ENCODE data around the gene ECE2.
A peak's percentile ranks its signal among the peaks of the same experiment; 100 is the strongest.

Gene ECE2

DNA sequence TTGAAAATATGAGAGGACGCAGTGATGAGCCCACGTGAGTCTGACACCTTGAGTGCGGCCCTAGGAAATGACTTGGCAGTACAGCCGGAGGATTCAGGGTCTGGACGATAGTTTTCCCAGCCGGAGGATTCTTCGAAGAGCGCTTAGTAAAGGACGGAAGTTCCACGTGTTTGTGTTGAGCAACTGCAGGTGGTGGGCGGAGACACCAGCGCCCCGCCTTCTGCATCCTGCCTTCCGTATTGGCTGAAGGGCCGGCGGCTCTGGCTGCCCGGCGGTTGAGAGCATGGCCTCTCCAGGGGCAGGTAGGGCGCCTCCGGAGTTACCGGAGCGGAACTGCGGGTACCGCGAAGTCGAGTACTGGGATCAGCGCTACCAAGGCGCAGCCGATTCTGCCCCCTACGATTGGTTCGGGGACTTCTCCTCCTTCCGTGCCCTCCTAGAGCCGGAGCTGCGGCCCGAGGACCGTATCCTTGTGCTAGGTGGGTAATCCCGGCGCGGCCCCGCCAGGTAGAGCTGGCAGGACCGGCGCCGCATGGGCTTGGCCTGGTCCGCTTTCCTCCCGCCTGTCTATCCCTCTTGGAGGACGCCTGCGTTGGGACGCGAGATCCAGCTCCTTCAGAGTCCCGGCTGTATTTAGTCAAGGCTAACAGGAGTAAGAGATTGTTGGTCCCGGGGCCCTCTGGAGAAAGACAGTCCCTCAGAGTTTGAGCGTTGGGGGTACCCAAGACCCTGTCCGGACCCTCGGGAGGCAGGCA is 26.2 kb upstream of the ECE2 start, which contains the start of gene EEF1AKMT4:
TSS of gene EEF1AKMT4 (plus strand) at position 261 of the 755 bp plus-strand sequence. CDS start at position 284, 23 bp downstream.
- peaks cover 56% of the 10 kb centered on the region for H3K79me2 ChIP-seq (ENCODE audit: control insufficient read depth, low read length)
- H3K27me3 ChIP-seq (ENCODE audit: control insufficient read depth, low read length), result no peaks in the 10 kb centered on the region
- peak within 1 kb of the TSS; percentile 100 for H3K4me2 ChIP-seq (ENCODE audit: low read length)

DNA sequence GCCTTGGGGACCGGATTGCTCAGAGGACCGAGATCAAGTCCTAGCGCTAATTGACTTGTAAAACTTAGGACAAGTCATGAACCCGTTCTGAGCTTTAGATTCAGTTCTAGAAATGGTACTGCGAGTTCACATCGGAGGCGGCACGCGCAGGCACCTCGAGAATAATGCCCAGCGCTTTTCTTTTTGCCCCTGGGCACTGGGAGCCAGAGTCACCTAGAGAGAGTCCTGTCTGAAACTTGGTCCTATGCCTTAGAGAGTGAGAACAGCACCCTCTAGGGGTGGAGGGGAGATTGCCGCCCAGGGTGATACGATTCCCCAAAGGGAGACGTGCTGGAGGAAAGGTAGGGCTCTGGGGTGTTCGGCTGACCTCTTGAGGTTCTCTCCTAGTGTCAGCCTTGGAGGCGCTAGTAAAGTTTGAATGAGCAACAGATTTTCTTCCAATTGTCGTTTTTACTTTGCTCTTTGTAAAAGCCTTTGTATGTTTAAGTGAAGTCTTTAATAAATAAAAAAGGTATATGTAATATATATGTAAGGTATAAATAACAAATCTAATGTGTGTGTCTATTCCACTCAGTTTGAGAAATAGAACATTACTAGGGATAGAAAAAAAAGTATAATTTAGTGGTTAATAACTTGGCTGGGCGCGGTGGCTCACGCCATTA is 25.5 kb upstream of the ECE2 start:
- Histone ChIP-seq H3K79me2 (ENCODE audit: control insufficient read depth, low read length) (peaks cover 60% of the 10 kb centered on the region), H3F3A (ENCODE audit: control insufficient read depth, insufficient read depth) (peaks cover 4% of the 10 kb centered on the region), H3K9me3 (ENCODE audit: control insufficient read depth, insufficient read depth, low read length) (no peaks in the 10 kb centered on the region), H3K36me3 (ENCODE audit: control insufficient read depth, low read length) (peaks cover 16% of the 10 kb centered on the region), H3K4me1 (ENCODE audit: control insufficient read depth, low read length) (peaks cover 12% of the 10 kb centered on the region), H3K4me2 (ENCODE audit: low read length) (peak overlapping the region; percentile 100), H3K9me2 (replicated peaks; ENCODE audit: control insufficient read depth, low read length) (no peaks in the 10 kb centered on the region), H3K27ac (ENCODE audit: low read depth, low read length) (peak overlapping the region; percentile 86), H4K20me1 (ENCODE audit: control insufficient read depth, insufficient read depth, low read depth, low read length) (no peaks in the 10 kb centered on the region), H3K4me3 (ENCODE audit: low read length) (peak overlapping the region; percentile 91), H3K27me3 (ENCODE audit: control insufficient read depth, low read length) (no peaks in the 10 kb centered on the region)
- TF ChIP-seq, protein P1, sequence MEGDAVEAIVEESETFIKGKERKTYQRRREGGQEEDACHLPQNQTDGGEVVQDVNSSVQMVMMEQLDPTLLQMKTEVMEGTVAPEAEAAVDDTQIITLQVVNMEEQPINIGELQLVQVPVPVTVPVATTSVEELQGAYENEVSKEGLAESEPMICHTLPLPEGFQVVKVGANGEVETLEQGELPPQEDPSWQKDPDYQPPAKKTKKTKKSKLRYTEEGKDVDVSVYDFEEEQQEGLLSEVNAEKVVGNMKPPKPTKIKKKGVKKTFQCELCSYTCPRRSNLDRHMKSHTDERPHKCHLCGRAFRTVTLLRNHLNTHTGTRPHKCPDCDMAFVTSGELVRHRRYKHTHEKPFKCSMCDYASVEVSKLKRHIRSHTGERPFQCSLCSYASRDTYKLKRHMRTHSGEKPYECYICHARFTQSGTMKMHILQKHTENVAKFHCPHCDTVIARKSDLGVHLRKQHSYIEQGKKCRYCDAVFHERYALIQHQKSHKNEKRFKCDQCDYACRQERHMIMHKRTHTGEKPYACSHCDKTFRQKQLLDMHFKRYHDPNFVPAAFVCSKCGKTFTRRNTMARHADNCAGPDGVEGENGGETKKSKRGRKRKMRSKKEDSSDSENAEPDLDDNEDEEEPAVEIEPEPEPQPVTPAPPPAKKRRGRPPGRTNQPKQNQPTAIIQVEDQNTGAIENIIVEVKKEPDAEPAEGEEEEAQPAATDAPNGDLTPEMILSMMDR (IDR thresholded peaks at IDR 0.05; ENCODE audit: low read depth, low read length, poor library complexity, severe bottlenecking), result peak; percentile 92
- no peak for TF ChIP-seq EZH2phosphoT487 (IDR thresholded peaks at IDR 0.05; ENCODE audit: borderline replicate concordance, low read length)

More for the DNA sequence above, 26.2 kb upstream of the ECE2 start, which contains the start of gene EEF1AKMT4:
- peaks cover 4% of the 10 kb centered on the region for H3F3A ChIP-seq (ENCODE audit: control insufficient read depth, insufficient read depth)
- H3K9me3 ChIP-seq (ENCODE audit: control insufficient read depth, insufficient read depth, low read length), result no peaks in the 10 kb centered on the region
- H3K36me3 ChIP-seq (ENCODE audit: control insufficient read depth, low read length), result peaks cover 23% of the 10 kb centered on the region
- peak within 1 kb of the TSS; percentile 91 for H3K4me3 ChIP-seq (ENCODE audit: low read length)
- no peaks in the 10 kb centered on the region for H3K9me2 ChIP-seq (replicated peaks; ENCODE audit: control insufficient read depth, low read length)
- no peak for TF ChIP-seq EZH2phosphoT487 (IDR thresholded peaks at IDR 0.05; ENCODE audit: borderline replicate concordance, low read length)
- TF ChIP-seq, protein P1 (IDR thresholded peaks at IDR 0.05; ENCODE audit: low read depth, low read length, poor library complexity, severe bottlenecking), result no peak
- peaks cover 12% of the 10 kb centered on the region for H3K4me1 ChIP-seq (ENCODE audit: control insufficient read depth, low read length)
- no peaks in the 10 kb centered on the region for H4K20me1 ChIP-seq (ENCODE audit: control insufficient read depth, insufficient read depth, low read depth, low read length)
- H3K27ac ChIP-seq (ENCODE audit: low read depth, low read length), result peak within 1 kb of the TSS; percentile 86

DNA sequence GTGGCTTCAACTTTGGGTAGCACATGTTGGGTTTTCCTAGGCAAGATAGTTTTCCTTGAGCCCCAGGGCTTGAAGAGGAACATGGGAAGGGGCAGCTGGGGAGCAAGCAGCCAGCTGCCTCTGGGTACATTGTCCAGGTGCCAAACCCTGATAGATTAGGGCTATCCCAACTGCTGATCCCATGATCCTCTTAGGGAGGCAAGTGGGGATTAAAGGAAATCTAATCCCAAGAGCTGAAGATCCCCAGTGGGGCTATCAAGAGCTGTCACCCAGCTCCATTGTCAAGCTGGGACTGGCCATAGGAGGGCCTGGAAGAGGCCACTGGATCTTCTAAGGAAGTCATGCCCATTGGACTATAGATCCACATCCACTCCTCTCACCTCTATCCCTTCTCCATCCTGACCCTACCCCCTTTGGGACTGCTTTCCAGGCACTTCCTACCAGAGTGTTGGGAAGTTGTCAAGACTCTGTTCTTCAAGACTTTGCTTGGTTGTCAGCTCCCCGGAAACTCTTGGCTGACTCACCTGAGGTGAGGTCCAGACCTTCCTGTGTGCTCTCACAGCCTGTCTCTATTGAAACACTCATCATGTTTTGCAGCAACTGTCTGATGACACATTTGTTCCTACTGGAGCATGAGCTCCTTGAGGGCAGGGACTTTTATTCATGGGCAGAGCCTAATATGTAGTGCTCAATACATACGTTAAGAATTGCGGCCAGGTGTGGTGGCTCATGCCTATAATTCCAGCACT is 20.4 kb upstream of the ECE2 start:
- H3K36me3 ChIP-seq (ENCODE audit: control insufficient read depth, low read length), result no peaks in the 10 kb centered on the region
- no peaks in the 10 kb centered on the region; the same call in 1 of the 2 replicates for H3F3A ChIP-seq (ENCODE audit: control insufficient read depth, insufficient read depth)
- no peaks in the 10 kb centered on the region for H3K9me2 ChIP-seq (replicated peaks; ENCODE audit: control insufficient read depth, low read length)
- H3K27me3 ChIP-seq (ENCODE audit: control insufficient read depth, low read length), result peaks cover 5% of the 10 kb centered on the region
- no peak overlapping the region for H3K27ac ChIP-seq (ENCODE audit: low read depth, low read length)
- H3K4me1 ChIP-seq (ENCODE audit: control insufficient read depth, low read length), result peaks cover under 1% of the 10 kb centered on the region; the same call in 1 of the 2 replicates
- no peaks in the 10 kb centered on the region for H4K20me1 ChIP-seq (ENCODE audit: control insufficient read depth, insufficient read depth, low read depth, low read length)
- TF ChIP-seq EZH2phosphoT487 (IDR thresholded peaks at IDR 0.05; ENCODE audit: borderline replicate concordance, low read length), result no peak
- TF ChIP-seq, protein P1 (IDR thresholded peaks at IDR 0.05; ENCODE audit: low read depth, low read length, poor library complexity, severe bottlenecking), result no peak
- H3K4me2 ChIP-seq (ENCODE audit: low read length), result no peak overlapping the region
- peaks cover 19% of the 10 kb centered on the region for H3K79me2 ChIP-seq (ENCODE audit: control insufficient read depth, low read length)
- H3K9me3 ChIP-seq (ENCODE audit: control insufficient read depth, insufficient read depth, low read length), result no peaks in the 10 kb centered on the region
- no peak overlapping the region for H3K4me3 ChIP-seq (ENCODE audit: low read length)

Measured in DOHH2 (cell line).